ENCODE measurements around the gene SNRNP40. TPM values are rescaled to one million over a fixed set of nuclear protein-coding genes. Genes with fewer than 3 reads are reported as not detected.

Gene SNRNP40
- total and polyA plus RNA-seq, 2 of the 13 experiments (the other 11 are each of a cell fraction or from before 2014, with no cell fraction given) = 51.0 to 147 TPM

- TF ChIP-seq ATF6 (CRISPR knock-in tag; conservative IDR thresholded peaks at IDR 0.05) = no peak
- TF ChIP-seq TIGD3 (CRISPR knock-in tag; IDR thresholded peaks at IDR 0.05; ENCODE audit: borderline replicate concordance) = no peak
- TF ChIP-seq ZSCAN22 (CRISPR knock-in tag; IDR thresholded peaks at IDR 0.05) = no peak
- no peak; the same call in 1 of the 2 replicates for TF ChIP-seq ETV5 (CRISPR knock-in tag; IDR thresholded peaks at IDR 0.05; ENCODE audit: borderline replicate concordance)
- peak; percentile 81 for TF ChIP-seq YEATS4 (CRISPR knock-in tag; IDR thresholded peaks at IDR 0.05; ENCODE audit: borderline replicate concordance)
- 0 out of 2 replicates have a peak, but pooled peaks have one; percentile 16 for TF ChIP-seq ZFP37 (CRISPR knock-in tag; IDR thresholded peaks at IDR 0.05; ENCODE audit: borderline replicate concordance)
- 0 out of 2 replicates have a peak, but pooled peaks have one; percentile 20 for TF ChIP-seq TP53 (CRISPR knock-in tag; conservative IDR thresholded peaks at IDR 0.05)
- no peak for TF ChIP-seq ZNF781 (CRISPR knock-in tag; IDR thresholded peaks at IDR 0.05; ENCODE audit: borderline replicate concordance, not compliant biosample characterization)
- no peak for TF ChIP-seq CENPT (CRISPR knock-in tag; IDR thresholded peaks at IDR 0.05; ENCODE audit: low read depth)
- TF ChIP-seq CHD2 (IDR thresholded peaks at IDR 0.05; ENCODE audit: low read depth, low read length) = no peak
- no peak for TF ChIP-seq CBX2 (IDR thresholded peaks at IDR 0.05; ENCODE audit: low read depth, low read length)
- no peak for TF ChIP-seq CBX2 (CRISPR knock-in tag; IDR thresholded peaks at IDR 0.05; ENCODE audit: low read depth)
- TF ChIP-seq ZNF263 (CRISPR knock-in tag; IDR thresholded peaks at IDR 0.05) = peak; percentile 56; the same call in 1 of the 2 replicates
- TF ChIP-seq MEIS2 (CRISPR knock-in tag; IDR thresholded peaks at IDR 0.05) = no peak; the same call in 1 of the 2 replicates
- TF ChIP-seq ZNF639 (CRISPR knock-in tag; conservative IDR thresholded peaks at IDR 0.05) = no peak
- peak; percentile 89 for TF ChIP-seq KAT8 (CRISPR knock-in tag; IDR thresholded peaks at IDR 0.05)
- TF ChIP-seq ZFY (CRISPR knock-in tag; IDR thresholded peaks at IDR 0.05) = peak; percentile 86
- 0 out of 2 replicates have a peak, but pooled peaks have one; percentile 28 for TF ChIP-seq RNF2 (conservative IDR thresholded peaks at IDR 0.05; ENCODE audit: low read depth)
- no peak; the same call in none of the 2 replicates for TF ChIP-seq THRA (CRISPR knock-in tag; IDR thresholded peaks at IDR 0.05; ENCODE audit: borderline replicate concordance)
- TF ChIP-seq ZBTB7A (CRISPR knock-in tag; IDR thresholded peaks at IDR 0.05) = no peak
- no peak for TF ChIP-seq ZNF317 (CRISPR knock-in tag; IDR thresholded peaks at IDR 0.05)
- TF ChIP-seq GLMP (CRISPR knock-in tag; IDR thresholded peaks at IDR 0.05; ENCODE audit: borderline replicate concordance) = no peak; the same call in 1 of the 2 replicates
These were observed at the start of gene SNRNP40, which contains the start of gene ZCCHC17 (continued) for GRCh38 chr1:31296486-31297276.

Data from HepG2 (cell line).